Tongue (tissue), 2 donors: Measurements from ENCODE around the gene TEX13C. TPM values are rescaled to one million over a fixed set of nuclear protein-coding genes. Genes with fewer than 3 reads are reported as not detected.
"Not testable (repeated sequence)": the region's sequence is repeated elsewhere in the genome, so short reads cannot be mapped to it uniquely, and the experiment has no call there.

Experiments
- DNase-seq: peaks from one replicate; pipeline ENCODE4 v3.0.0-alpha.2; 2015
- total RNA-seq: library from RNA; depleted of rRNA; stranded (reverse); fragments of >200 nt; gene quantifications from one replicate; pipeline ENCODE4 v1.2.3, GENCODE V29; 2014

TEX13C gene
- not detected for total RNA-seq

- DNase-seq: no peak
Observed at GRCh38 chrX:125319646-125320521, at the start of gene TEX13C. Gene TEX13C (plus strand): TSS chrX:125319871. CDS start chrX:125320120, 249 bp downstream.

- DNase-seq: no peak
Observed at GRCh38 chrX:125287282-125287681, 32.4 kb upstream of the TEX13C start.

- no peak for DNase-seq
Observed at GRCh38 chrX:125288343-125288742, 31.3 kb upstream of the TEX13C start.

- DNase-seq: no peak
Observed at GRCh38 chrX:125289209-125289608, 30.5 kb upstream of the TEX13C start.

GRCh38 chrX:125289920-125290319 lies 29.8 kb upstream of the TEX13C start:
- no peak for DNase-seq

GRCh38 chrX:125291124-125291523 lies 28.5 kb upstream of the TEX13C start:
- DNase-seq: no peak

GRCh38 chrX:125293850-125294780 lies 25.6 kb upstream of the TEX13C start:
- no peak for DNase-seq

- no peak for DNase-seq
Observed at GRCh38 chrX:125295337-125295736, 24.3 kb upstream of the TEX13C start.

GRCh38 chrX:125298871-125299270 lies 20.8 kb upstream of the TEX13C start:
- DNase-seq: no peak

- DNase-seq: no peak
Observed at GRCh38 chrX:125306335-125306866, 13.3 kb upstream of the TEX13C start.

- DNase-seq: no peak
Observed at GRCh38 chrX:125308653-125309052, 11.0 kb upstream of the TEX13C start.

GRCh38 chrX:125319166-125319565 lies 505 bp upstream of the TEX13C start:
- DNase-seq: not testable (repeated sequence)

GRCh38 chrX:125322431-125322830 lies 2.8 kb downstream of the TEX13C start:
- no peak for DNase-seq

- no peak for DNase-seq
Observed at GRCh38 chrX:125326599-125326998, 6.9 kb downstream of the TEX13C start.

- no peak for DNase-seq
Observed at GRCh38 chrX:125327891-125328290, 8.2 kb downstream of the TEX13C start.

- DNase-seq: no peak
Observed at GRCh38 chrX:125333583-125333982, 13.9 kb downstream of the TEX13C start.

GRCh38 chrX:125340490-125340889 lies 20.8 kb downstream of the TEX13C start:
- no peak for DNase-seq

- DNase-seq: no peak
Observed at GRCh38 chrX:125374169-125374568, 54.5 kb downstream of the TEX13C start.
